ENCODE data around the gene RAB3GAP2.

- no peak for TF ChIP-seq CTCF (IDR thresholded peaks at IDR 0.05)
- no peak for TF ChIP-seq POLR2A (IDR thresholded peaks at IDR 0.05)
These were observed 119.1 kb downstream of the RAB3GAP2 start for GRCh38 chr1:220153147-220153546.

Data from thyroid gland (tissue), 4 donors.